IMR-90 (cell line): Measurements from ENCODE around the gene SGSM2.

ENCODE experiments used
- CTCF ChIP-seq: conservative IDR thresholded peaks from 2 replicates; pipeline ENCODE4 v1.5.1; 2012; ENCODE audit warnings: mild to moderate bottlenecking, low read depth, low read length, improper control_type of control experiment
- MXI1 ChIP-seq: IDR thresholded peaks from 2 replicates; pipeline ENCODE4 v1.6.1; 2012; ENCODE audit warnings: low read depth, mild to moderate bottlenecking, low read length, moderate library complexity, borderline replicate concordance
- POLR2A ChIP-seq: IDR thresholded peaks from 2 replicates; pipeline ENCODE4 v1.6.1; 2012; ENCODE audit warnings: mild to moderate bottlenecking, low read depth, low read length
- SMC3 ChIP-seq: fragments of 150-350 bp; IDR thresholded peaks from 2 replicates; pipeline ENCODE4 v1.6.1; 2016; ENCODE audit warnings: low read depth, mild to moderate bottlenecking, antibody characterized with exemption, low read length, moderate library complexity

- TF ChIP-seq MXI1 (no peak), CTCF (no peak), SMC3 (no peak), POLR2A (no peak)
Observed at GRCh38 chr17:2419486-2419885, 82.2 kb downstream of the SGSM2 start.
